ENCODE measurements around the gene TRIOBP.

GRCh38 chr22:37740455-37741311, 43.8 kb downstream of the TRIOBP start:
- TF ChIP-seq EZH2 (IDR thresholded peaks at IDR 0.05; ENCODE audit: borderline replicate concordance, low read depth, low read length, poor library complexity, severe bottlenecking) (no peak), CTCF (conservative IDR thresholded peaks at IDR 0.05; ENCODE audit: low read depth, low read length) (no peak)
